Measurements from ENCODE around the gene ZNF71.

ZNF71 gene

DNA sequence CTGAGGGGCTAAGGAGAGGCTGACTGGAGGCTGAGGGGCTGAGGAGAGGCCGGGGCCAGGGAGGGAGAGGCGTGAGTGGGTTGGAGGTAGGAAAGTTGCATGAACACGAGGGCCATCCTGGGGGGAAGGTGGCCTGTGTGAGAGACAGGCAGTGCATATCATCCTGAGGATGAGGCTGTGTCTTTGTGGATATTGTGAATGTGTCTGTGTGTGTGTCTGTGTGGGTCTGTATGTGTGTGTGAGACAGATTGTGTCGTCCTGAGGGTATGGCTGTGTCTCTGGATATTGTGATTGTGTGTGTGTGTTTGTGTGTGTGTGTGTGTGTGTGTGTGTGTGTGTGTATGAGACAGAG, 422 bp downstream of the ZNF71 start:
- H3K4me3 ChIP-seq (replicated peaks; ENCODE audit: low read depth, low read length): peak overlapping the region; percentile 80
- DNase-seq (ENCODE audit: extremely low read depth, insufficient read length): no peak
- TF ChIP-seq, protein P1, sequence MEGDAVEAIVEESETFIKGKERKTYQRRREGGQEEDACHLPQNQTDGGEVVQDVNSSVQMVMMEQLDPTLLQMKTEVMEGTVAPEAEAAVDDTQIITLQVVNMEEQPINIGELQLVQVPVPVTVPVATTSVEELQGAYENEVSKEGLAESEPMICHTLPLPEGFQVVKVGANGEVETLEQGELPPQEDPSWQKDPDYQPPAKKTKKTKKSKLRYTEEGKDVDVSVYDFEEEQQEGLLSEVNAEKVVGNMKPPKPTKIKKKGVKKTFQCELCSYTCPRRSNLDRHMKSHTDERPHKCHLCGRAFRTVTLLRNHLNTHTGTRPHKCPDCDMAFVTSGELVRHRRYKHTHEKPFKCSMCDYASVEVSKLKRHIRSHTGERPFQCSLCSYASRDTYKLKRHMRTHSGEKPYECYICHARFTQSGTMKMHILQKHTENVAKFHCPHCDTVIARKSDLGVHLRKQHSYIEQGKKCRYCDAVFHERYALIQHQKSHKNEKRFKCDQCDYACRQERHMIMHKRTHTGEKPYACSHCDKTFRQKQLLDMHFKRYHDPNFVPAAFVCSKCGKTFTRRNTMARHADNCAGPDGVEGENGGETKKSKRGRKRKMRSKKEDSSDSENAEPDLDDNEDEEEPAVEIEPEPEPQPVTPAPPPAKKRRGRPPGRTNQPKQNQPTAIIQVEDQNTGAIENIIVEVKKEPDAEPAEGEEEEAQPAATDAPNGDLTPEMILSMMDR (IDR thresholded peaks at IDR 0.05; ENCODE audit: insufficient read depth, low read length, poor library complexity, severe bottlenecking): no peak

DNA sequence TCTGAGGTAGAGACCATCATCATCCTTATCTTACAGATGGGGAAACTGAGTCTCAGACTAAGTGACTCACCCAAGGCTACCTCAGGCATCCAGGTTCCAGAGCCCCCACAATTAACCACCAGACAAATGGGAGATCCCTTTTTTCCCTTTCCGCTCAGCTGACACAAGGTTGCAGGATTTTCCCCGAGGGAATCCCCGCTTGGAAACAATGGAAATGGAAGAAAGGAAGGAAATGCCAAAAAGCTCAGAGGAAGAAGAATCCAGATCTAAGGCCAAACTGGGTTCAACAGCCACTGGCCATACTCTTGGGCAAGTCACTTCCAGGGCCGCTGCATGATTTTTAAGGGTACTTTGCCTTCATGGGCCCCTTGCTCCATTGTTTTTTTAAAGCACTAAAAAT, 1.6 kb downstream of the ZNF71 start:
- H3K4me3 ChIP-seq (replicated peaks; ENCODE audit: low read depth, low read length): no peak overlapping the region

More for the DNA sequence above, 422 bp downstream of the ZNF71 start:
- no peaks in the 10 kb centered on the region for H3K27me3 ChIP-seq (replicated peaks; ENCODE audit: control insufficient read depth, insufficient read depth, low read length)
- H3K36me3 ChIP-seq (ENCODE audit: control insufficient read depth, insufficient read depth, low read length): peaks cover 2% of the 10 kb centered on the region; the same call in 1 of the 2 replicates

DNA sequence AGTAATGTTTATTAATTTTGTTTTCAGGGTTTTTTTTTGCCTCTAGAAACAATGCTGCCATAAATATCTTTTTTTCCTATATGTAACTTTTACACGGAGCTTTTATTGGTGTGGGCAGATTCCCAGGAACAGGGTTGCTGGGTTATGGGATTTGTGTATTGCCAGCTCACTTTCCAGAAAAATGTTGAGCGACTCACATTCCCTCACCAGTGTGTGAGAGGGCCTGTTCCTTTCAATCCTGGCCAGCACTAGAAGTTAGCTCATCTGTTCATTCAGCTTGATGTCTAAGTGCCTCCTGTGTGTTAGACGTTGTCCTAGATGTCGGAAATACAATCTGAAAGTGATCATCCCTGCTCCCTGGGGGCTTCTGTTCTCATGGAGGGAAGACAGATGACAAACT, 2.6 kb downstream of the ZNF71 start:
- Histone ChIP-seq H3K4me3 (replicated peaks; ENCODE audit: low read depth, low read length) (no peak overlapping the region), H3K36me3 (ENCODE audit: control insufficient read depth, insufficient read depth, low read length) (peaks cover 7% of the 10 kb centered on the region), H3K27me3 (replicated peaks; ENCODE audit: control insufficient read depth, insufficient read depth, low read length) (no peaks in the 10 kb centered on the region)
- TF ChIP-seq, protein P1 (IDR thresholded peaks at IDR 0.05; ENCODE audit: insufficient read depth, low read length, poor library complexity, severe bottlenecking): no peak
- DNase-seq (ENCODE audit: extremely low read depth, insufficient read length): no peak

More for the DNA sequence above, 1.6 kb downstream of the ZNF71 start:
- peaks cover 7% of the 10 kb centered on the region for H3K36me3 ChIP-seq (ENCODE audit: control insufficient read depth, insufficient read depth, low read length)
- no peaks in the 10 kb centered on the region for H3K27me3 ChIP-seq (replicated peaks; ENCODE audit: control insufficient read depth, insufficient read depth, low read length)
- DNase-seq (ENCODE audit: extremely low read depth, insufficient read length): no peak
- TF ChIP-seq, protein P1 (IDR thresholded peaks at IDR 0.05; ENCODE audit: insufficient read depth, low read length, poor library complexity, severe bottlenecking): no peak

DNA sequence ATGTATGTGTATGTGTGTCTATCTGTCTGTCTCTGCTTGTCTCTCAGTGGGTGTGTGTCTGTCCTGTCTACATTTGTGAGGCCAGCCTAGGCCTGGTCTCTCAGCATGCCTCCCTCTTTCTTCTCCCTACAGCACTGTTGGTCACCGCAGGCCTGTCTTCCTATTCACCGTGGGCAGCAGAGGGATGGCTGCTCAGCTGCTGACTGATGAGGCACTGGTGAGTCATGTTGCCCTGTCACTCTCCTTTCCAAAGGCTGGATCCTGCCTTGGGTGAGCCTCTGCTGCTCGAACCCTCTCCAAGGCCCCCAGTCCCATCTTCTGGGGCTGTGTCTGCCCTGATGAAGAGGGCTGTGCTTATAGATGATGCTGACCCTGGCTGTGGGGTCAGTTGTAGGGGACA, 6.3 kb downstream of the ZNF71 start:
- Histone ChIP-seq H3K4me3 (replicated peaks; ENCODE audit: low read depth, low read length) (no peak overlapping the region), H3K36me3 (ENCODE audit: control insufficient read depth, insufficient read depth, low read length) (peaks cover 7% of the 10 kb centered on the region), H3K27me3 (replicated peaks; ENCODE audit: control insufficient read depth, insufficient read depth, low read length) (no peaks in the 10 kb centered on the region)
- DNase-seq (ENCODE audit: extremely low read depth, insufficient read length): no peak
- TF ChIP-seq, protein P1 (IDR thresholded peaks at IDR 0.05; ENCODE audit: insufficient read depth, low read length, poor library complexity, severe bottlenecking): no peak

DNA sequence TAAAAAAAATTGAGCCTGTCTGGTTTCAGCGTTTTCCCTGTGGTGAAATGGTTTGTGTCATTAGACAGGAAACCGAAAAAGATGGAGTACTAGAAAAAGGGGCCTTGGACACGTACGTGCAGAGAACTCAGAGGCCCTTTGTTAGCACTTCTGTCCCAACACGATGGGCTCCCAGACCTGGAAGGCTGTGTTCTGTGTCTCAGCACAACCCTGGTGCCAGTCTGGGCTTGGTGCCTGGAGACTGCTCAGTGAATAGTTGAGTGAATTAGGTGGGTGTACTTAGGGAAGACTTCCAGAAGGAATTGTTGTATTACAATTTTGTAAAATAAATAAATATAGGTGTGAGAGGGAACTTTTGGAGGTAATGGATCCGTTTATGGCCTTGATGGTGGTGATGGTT, 8.7 kb downstream of the ZNF71 start:
- H3K27me3 ChIP-seq (replicated peaks; ENCODE audit: control insufficient read depth, insufficient read depth, low read length): no peaks in the 10 kb centered on the region
- peaks cover 5% of the 10 kb centered on the region for H3K36me3 ChIP-seq (ENCODE audit: control insufficient read depth, insufficient read depth, low read length)
- no peak overlapping the region for H3K4me3 ChIP-seq (replicated peaks; ENCODE audit: low read depth, low read length)
- TF ChIP-seq, protein P1 (IDR thresholded peaks at IDR 0.05; ENCODE audit: insufficient read depth, low read length, poor library complexity, severe bottlenecking): no peak
- no peak for DNase-seq (ENCODE audit: extremely low read depth, insufficient read length)

DNA sequence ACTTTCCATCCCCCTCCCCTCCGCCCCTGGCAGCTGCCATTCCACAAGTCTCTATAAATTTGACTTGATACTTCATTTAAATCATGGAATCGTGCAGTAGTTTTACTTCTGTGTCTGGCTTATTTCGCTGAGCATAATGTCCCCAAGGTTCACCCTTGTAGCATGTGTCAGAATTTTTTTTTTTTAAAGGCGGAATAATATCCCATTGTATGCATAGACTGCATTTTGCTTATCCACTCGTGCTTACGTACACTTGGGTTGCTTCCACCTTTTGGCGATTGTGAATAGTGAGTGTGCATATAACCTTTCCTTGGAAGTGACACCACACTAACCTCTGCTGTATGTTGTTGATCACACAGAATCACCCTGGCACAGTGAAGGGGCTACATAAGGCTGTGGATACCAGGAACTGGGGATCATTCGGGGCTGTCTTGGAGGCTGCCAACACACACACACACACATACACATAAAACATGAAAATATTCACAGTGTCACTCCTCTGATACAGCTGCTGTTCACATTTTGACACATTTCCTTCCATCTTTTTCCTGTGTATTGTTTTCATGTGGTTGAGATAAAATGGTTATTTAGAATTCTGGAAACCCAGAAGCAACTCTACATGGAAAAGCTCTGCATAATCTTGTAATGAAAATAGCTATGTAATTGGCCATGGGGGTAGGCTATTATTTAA, 13.3 kb downstream of the ZNF71 start:
- Histone ChIP-seq H3K27me3 (replicated peaks; ENCODE audit: control insufficient read depth, insufficient read depth, low read length) (no peaks in the 10 kb centered on the region), H3K4me3 (replicated peaks; ENCODE audit: low read depth, low read length) (no peak overlapping the region), H3K36me3 (ENCODE audit: control insufficient read depth, insufficient read depth, low read length) (no peaks in the 10 kb centered on the region)
- TF ChIP-seq, protein P1 (IDR thresholded peaks at IDR 0.05; ENCODE audit: insufficient read depth, low read length, poor library complexity, severe bottlenecking): no peak
- no peak for DNase-seq (ENCODE audit: extremely low read depth, insufficient read length)

All from GM06990 (cell line).